ENCODE measurements around the gene C19orf85.

GRCh38 chr19:55502197-55502952 is 37.8 kb upstream of the C19orf85 start:
- TF ChIP-seq CTCF (IDR thresholded peaks at IDR 0.05) (no peak), POLR2AphosphoS5 (IDR thresholded peaks at IDR 0.05; ENCODE audit: insufficient read depth in 1 of 2, low read depth in 1 of 2) (no peak), POLR2A (IDR thresholded peaks at IDR 0.05) (no peak)
